RWPE2 (cell line): ENCODE results near the gene SCG3.

Source experiments
- ATAC-seq: fragments of 200-7000 bp; cut with Tn5 transposase; 3 replicates; pipeline ENCODE4 v1.9.1; 2021; ENCODE audit warnings: low read depth
- DNase-seq: peaks from one replicate; pipeline ENCODE4 v3.0.0-alpha.2; 2020; ENCODE audit warnings: low spot score
- H3K27ac ChIP-seq: fragments of 450-650 bp; 2 replicates; pipeline ENCODE4 v1.5.1; 2017; ENCODE audit warnings: mild to moderate bottlenecking; ENCODE audit not compliant: poor library complexity, severe bottlenecking
- H3K27me3 ChIP-seq: fragments of 250-450 bp; sonication (Bioruptor Pico); 2 replicates; pipeline ENCODE4 v1.5.1; 2021; ENCODE audit warnings: mild to moderate bottlenecking, moderate library complexity; ENCODE audit not compliant: insufficient read depth, poor library complexity, severe bottlenecking
- H3K36me3 ChIP-seq: fragments of 250-450 bp; sonication (Bioruptor Pico); 2 replicates; pipeline ENCODE4 v1.5.1; 2020; ENCODE audit warnings: low read depth, mild to moderate bottlenecking, moderate library complexity
- H3K4me1 ChIP-seq: fragments of 250-450 bp; sonication (Bioruptor Pico); 2 replicates; pipeline ENCODE4 v1.5.1; 2021; ENCODE audit warnings: mild to moderate bottlenecking, moderate library complexity; ENCODE audit not compliant: insufficient read depth, poor library complexity, severe bottlenecking
- H3K4me3 ChIP-seq: fragments of 250-450 bp; sonication (Bioruptor Pico); 2 replicates; pipeline ENCODE4 v1.5.1; 2021; ENCODE audit warnings: mild to moderate bottlenecking, moderate library complexity; ENCODE audit not compliant: severe bottlenecking
- H3K9me3 ChIP-seq: fragments of 250-450 bp; sonication (Bioruptor Pico); 2 replicates; pipeline ENCODE4 v1.5.1; 2021; ENCODE audit warnings: mild to moderate bottlenecking, moderate library complexity; ENCODE audit not compliant: severe bottlenecking
- TF ChIP-seq, protein P1 (sequence below): fragments of 450-650 bp; IDR thresholded peaks from one replicate; pipeline ENCODE4 v1.5.1; 2017; ENCODE audit warnings: mild to moderate bottlenecking, moderate library complexity; ENCODE audit not compliant: poor library complexity, severe bottlenecking

Gene SCG3

DNA sequence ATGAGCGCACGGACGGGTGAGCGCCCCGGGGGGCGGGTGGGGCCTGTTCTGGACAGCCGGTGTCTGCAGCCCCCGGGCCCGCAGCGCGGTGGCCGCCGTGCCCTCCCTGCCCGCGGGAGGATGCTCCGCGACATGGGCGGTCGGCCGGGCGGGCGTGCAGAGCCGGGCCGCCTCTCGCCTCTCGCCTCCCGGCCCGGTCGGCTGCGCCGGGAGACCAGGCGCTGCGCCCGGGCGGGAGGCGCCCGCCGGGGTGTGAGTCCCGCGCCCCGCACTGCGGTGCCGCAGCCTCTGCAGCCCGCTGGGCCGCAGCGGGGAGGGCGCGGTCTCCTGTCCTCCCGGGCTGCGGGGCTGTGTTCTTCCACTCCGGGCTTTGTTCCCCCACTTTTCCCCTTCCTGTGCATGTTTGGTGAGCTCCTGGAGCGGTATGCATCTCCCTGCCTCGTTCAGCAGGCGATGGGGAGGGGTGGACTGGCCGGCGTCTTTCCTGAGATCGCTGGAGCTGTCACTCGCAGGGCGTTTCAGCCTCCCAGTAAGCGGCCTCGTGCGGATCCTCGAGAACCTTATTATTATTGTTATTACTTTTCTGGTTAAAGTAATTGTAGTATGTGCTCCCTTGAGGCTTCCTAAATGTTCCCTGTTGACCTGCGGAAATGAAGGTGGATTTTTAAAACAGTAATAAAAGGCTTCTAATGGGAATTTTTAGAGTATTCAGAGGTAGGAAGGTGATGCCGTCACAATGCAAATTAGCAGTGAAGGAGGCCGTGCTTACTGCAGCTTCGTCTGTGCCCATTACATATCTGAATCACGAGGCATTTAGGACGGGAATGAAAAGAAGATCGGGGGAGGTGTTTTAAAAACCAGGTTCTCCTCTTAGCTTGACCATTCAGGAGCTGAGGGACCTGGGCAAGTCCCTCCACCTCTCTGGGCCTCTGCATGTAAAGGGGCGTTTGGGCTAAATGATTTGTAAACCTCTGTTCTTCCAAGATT is 70.7 kb downstream of the SCG3 start:
- Histone ChIP-seq H3K27ac (no peak overlapping the region), H3K9me3 (no peaks in the 10 kb centered on the region), H3K4me3 (peak overlapping the region; percentile 94), H3K36me3 (no peaks in the 10 kb centered on the region), H3K27me3 (peaks cover 9% of the 10 kb centered on the region), H3K4me1 (no peaks in the 10 kb centered on the region)
- DNase-seq (no peak), ATAC-seq (peak; percentile 71)
- TF ChIP-seq, protein P1, sequence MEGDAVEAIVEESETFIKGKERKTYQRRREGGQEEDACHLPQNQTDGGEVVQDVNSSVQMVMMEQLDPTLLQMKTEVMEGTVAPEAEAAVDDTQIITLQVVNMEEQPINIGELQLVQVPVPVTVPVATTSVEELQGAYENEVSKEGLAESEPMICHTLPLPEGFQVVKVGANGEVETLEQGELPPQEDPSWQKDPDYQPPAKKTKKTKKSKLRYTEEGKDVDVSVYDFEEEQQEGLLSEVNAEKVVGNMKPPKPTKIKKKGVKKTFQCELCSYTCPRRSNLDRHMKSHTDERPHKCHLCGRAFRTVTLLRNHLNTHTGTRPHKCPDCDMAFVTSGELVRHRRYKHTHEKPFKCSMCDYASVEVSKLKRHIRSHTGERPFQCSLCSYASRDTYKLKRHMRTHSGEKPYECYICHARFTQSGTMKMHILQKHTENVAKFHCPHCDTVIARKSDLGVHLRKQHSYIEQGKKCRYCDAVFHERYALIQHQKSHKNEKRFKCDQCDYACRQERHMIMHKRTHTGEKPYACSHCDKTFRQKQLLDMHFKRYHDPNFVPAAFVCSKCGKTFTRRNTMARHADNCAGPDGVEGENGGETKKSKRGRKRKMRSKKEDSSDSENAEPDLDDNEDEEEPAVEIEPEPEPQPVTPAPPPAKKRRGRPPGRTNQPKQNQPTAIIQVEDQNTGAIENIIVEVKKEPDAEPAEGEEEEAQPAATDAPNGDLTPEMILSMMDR = no peak

DNA sequence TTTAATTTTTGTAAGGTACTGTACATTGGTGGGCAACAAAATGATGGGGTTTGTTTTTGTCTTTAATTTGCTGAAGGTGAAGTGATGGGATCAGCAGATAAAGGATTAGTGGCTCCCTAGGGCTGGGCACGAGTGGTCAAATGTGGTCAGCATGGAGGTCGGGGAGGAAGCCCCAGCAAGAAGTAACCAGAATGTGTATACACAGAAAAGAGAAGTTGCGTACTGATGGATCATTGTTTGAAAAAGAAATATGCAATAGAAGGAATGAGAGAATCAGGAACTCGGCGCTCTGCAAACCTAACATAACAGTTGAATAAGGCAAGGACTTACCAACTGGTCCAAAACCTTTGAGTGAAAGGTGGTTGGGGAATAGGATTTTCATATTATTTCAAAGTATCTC is 71.6 kb downstream of the SCG3 start:
- no peak for ATAC-seq
- no peak for DNase-seq
- TF ChIP-seq, protein P1 = no peak
- Histone ChIP-seq H3K36me3 (no peaks in the 10 kb centered on the region), H3K4me1 (no peaks in the 10 kb centered on the region), H3K27me3 (peaks cover 9% of the 10 kb centered on the region), H3K9me3 (no peaks in the 10 kb centered on the region), H3K4me3 (no peak overlapping the region), H3K27ac (no peak overlapping the region)

DNA sequence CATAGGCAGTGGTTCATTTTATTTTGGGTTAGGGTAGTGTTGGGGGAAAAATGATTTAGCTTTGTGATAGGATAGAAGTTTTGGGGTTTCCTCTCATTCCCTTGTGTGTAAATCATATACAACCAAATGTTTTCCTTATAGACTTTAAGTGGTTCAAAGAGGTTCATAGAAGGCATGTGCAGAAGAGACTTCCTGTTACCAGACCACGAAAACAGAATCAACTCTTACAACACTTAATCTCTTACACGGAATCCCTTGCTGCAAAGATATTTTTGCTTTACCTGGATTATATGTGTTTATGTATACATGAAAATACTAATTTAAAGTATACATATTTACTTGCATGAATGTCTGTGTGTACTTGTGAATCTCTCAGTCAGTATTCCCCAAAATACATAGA is 73.0 kb downstream of the SCG3 start:
- no peaks in the 10 kb centered on the region for H3K36me3 ChIP-seq
- H3K4me3 ChIP-seq = no peak overlapping the region
- H3K27ac ChIP-seq = no peak overlapping the region
- H3K27me3 ChIP-seq = peaks cover 9% of the 10 kb centered on the region
- TF ChIP-seq, protein P1 = no peak
- DNase-seq (no peak), ATAC-seq (no peak)
- H3K4me1 ChIP-seq = no peaks in the 10 kb centered on the region
- H3K9me3 ChIP-seq = no peaks in the 10 kb centered on the region

DNA sequence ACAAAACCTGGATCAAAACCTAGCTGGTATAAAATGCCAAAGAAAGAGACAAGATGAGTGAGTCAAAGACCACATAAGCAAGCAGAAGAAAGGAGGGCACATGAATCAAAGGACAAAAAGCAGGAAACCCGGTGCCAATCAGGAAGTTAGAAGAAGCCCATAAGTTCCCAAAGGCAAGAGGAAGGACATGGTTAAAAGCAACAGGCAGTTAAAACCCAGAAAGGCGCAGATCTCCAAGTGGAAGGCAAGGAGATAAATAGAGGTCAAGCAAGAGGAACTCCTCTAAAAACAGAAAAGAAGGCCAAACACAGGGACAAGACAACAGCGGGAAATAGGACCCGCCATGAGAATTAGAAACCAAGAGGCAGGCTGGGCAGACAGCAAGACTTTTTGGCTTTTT is 74.5 kb downstream of the SCG3 start:
- ATAC-seq = no peak
- H3K27ac ChIP-seq = no peak overlapping the region
- no peak for DNase-seq
- H3K36me3 ChIP-seq = no peaks in the 10 kb centered on the region
- H3K4me1 ChIP-seq = no peaks in the 10 kb centered on the region
- no peak overlapping the region for H3K4me3 ChIP-seq
- TF ChIP-seq, protein P1 = no peak
- no peaks in the 10 kb centered on the region for H3K9me3 ChIP-seq
- H3K27me3 ChIP-seq = peaks cover 3% of the 10 kb centered on the region

DNA sequence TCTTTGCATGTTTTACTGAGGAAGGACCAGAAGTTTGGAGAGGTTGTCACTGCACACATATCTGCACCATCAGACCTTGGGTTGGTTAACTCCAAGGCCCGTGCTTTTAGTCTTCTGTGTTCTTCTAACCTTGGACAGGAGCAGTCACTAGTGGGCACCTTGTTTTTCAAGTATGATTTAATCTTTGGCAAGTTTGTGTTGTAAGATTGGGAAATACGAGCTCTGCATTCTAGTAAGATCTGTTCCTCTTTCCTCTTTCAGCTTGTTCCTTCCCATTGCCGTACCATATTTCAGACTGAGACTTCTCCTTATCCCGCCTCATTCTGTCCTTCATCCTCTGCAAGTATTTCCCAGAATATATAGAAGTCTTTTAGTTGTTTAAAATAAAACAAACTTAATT is 75.2 kb downstream of the SCG3 start:
- H3K4me3 ChIP-seq = no peak overlapping the region
- no peak overlapping the region for H3K27ac ChIP-seq
- H3K9me3 ChIP-seq = no peaks in the 10 kb centered on the region
- DNase-seq = no peak
- no peaks in the 10 kb centered on the region for H3K27me3 ChIP-seq
- H3K36me3 ChIP-seq = no peaks in the 10 kb centered on the region
- ATAC-seq = no peak
- TF ChIP-seq, protein P1 = no peak
- no peaks in the 10 kb centered on the region for H3K4me1 ChIP-seq
